Smooth muscle cell (in vitro differentiated cells): ENCODE data around the gene IL11. TPM values are rescaled to one million over a fixed set of nuclear protein-coding genes. Genes with fewer than 3 reads are reported as not detected.
"Not testable (repeated sequence)": the region's sequence is repeated elsewhere in the genome, so short reads cannot be mapped to it uniquely, and the experiment has no call there.

Experiments
- DNase-seq: peaks from one replicate; lab custom pipeline; 2025; ENCODE audit not compliant: unreplicated experiment; lab: John Stamatoyannopoulos, UW
- H2AFZ ChIP-seq: fragments of 200-600 bp; sonication (generic); 2 replicates; pipeline ENCODE4 v1.6.0; 2016; ENCODE audit warnings: antibody characterized with exemption, low read depth, mild to moderate bottlenecking
- H3F3A ChIP-seq: fragments of 200-600 bp; sonication (generic); 2 replicates; pipeline ENCODE4 v1.6.0; 2017; ENCODE audit warnings: antibody characterized with exemption, low read depth
- H3K27ac ChIP-seq: fragments of 200-600 bp; sonication (generic); 2 replicates; pipeline ENCODE4 v1.5.1; 2016; ENCODE audit warnings: low read depth, mild to moderate bottlenecking
- H3K27me3 ChIP-seq: fragments of 200-600 bp; sonication (generic); 2 replicates; pipeline ENCODE4 v1.6.1; 2016; ENCODE audit warnings: low read depth, mild to moderate bottlenecking
- H3K36me3 ChIP-seq: fragments of 200-600 bp; sonication (generic); 2 replicates; pipeline ENCODE4 v1.5.1; 2016; ENCODE audit warnings: low read depth
- H3K4me1 ChIP-seq: fragments of 200-600 bp; sonication (generic); 2 replicates; pipeline ENCODE4 v1.5.1; 2016; ENCODE audit warnings: low read depth
- H3K4me2 ChIP-seq: fragments of 200-600 bp; sonication (generic); 2 replicates; pipeline ENCODE4 v1.6.0; 2016; ENCODE audit warnings: mild to moderate bottlenecking
- H3K4me3 ChIP-seq: fragments of 200-600 bp; sonication (generic); 2 replicates; pipeline ENCODE4 v1.5.1; 2016; ENCODE audit warnings: mild to moderate bottlenecking
- H3K79me2 ChIP-seq: fragments of 200-600 bp; sonication (generic); 2 replicates; pipeline ENCODE4 v1.6.0; 2016; ENCODE audit warnings: low read depth, mild to moderate bottlenecking
- H3K9ac ChIP-seq: fragments of 200-600 bp; sonication (generic); 2 replicates; pipeline ENCODE4 v1.6.0; 2016; ENCODE audit warnings: low read depth
- H3K9me3 ChIP-seq: fragments of 200-600 bp; sonication (generic); replicated peaks from 2 replicates; pipeline ENCODE4 v1.5.1; 2016; ENCODE audit warnings: low read depth
- H4K20me1 ChIP-seq: fragments of 200-600 bp; sonication (generic); 2 replicates; pipeline ENCODE4 v1.6.0; 2016; ENCODE audit warnings: low read depth
- CTCF ChIP-seq: fragments of 200-600 bp; sonication (generic); IDR thresholded peaks from 2 replicates; pipeline ENCODE4 v1.5.1; 2017; ENCODE audit warnings: borderline replicate concordance, mild to moderate bottlenecking, antibody characterized with exemption; ENCODE audit not compliant: insufficient read depth, poor library complexity, severe bottlenecking
- WGBS: methylation state at CpG from one replicate; pipeline ENCODE4 v1.1.7; 2016; ENCODE audit warnings: low lambda C conversion rate; 5-methylcytosine and 5-hydroxymethylcytosine counted together
- polyA plus RNA-seq: library from polyadenylated mRNA; unstranded; fragments of >200 nt; fragmentation: Nextera tagmentation; extraction: Ambion mirVana; gene quantifications from 2 replicates; pipeline ENCODE4 v1.2.1, GENCODE V29; 2016
- total RNA-seq: library from RNA; depleted of rRNA; stranded (reverse); fragments of >200 nt; gene quantifications from 2 replicates; pipeline ENCODE4 v1.2.3, GENCODE V29; 2014

Gene IL11
- total and polyA plus RNA-seq, 2 experiments from 2014 or later, result 40.1 to 66.4 TPM

- WGBS, result 85% methylated on average over 14 of the region's 14 CpGs
- Histone ChIP-seq H3K9ac (peak overlapping the region; percentile 92), H2AFZ (no peak overlapping the region), H3F3A (peaks cover 14% of the 10 kb centered on the region), H4K20me1 (peaks cover 53% of the 10 kb centered on the region), H3K4me3 (peak overlapping the region; percentile 78), H3K79me2 (peaks cover 37% of the 10 kb centered on the region), H3K27me3 (no peaks in the 10 kb centered on the region), H3K27ac (no peak overlapping the region), H3K4me2 (peak overlapping the region; percentile 96), H3K36me3 (no peaks in the 10 kb centered on the region), H3K4me1 (peaks cover 14% of the 10 kb centered on the region), H3K9me3 (no peaks in the 10 kb centered on the region)
- TF ChIP-seq CTCF, result no peak
- no peak for DNase-seq
Observed at GRCh38 chr19:55406091-55406825, 36.0 kb upstream of the IL11 start.

GRCh38 chr19:55405638-55406037 lies 35.4 kb upstream of the IL11 start:
- Histone ChIP-seq H3K4me3 (no peak overlapping the region), H3K27me3 (no peaks in the 10 kb centered on the region), H3K27ac (no peak overlapping the region), H2AFZ (no peak overlapping the region), H3K9ac (no peak overlapping the region), H3K79me2 (peaks cover 37% of the 10 kb centered on the region), H3K4me1 (peaks cover 14% of the 10 kb centered on the region), H3K36me3 (no peaks in the 10 kb centered on the region), H4K20me1 (peaks cover 57% of the 10 kb centered on the region), H3K4me2 (peak overlapping the region; percentile 96), H3F3A (peaks cover 18% of the 10 kb centered on the region), H3K9me3 (no peaks in the 10 kb centered on the region)
- no peak for TF ChIP-seq CTCF
- DNase-seq, result no peak
- 87% methylated on average over 5 of the region's 5 CpGs for WGBS

- Histone ChIP-seq H3K27me3 (no peaks in the 10 kb centered on the region), H3K27ac (no peak overlapping the region), H3K79me2 (peaks cover 37% of the 10 kb centered on the region), H3K9me3 (no peaks in the 10 kb centered on the region), H2AFZ (no peak overlapping the region), H3K4me3 (no peak overlapping the region), H3K9ac (no peak overlapping the region), H4K20me1 (peaks cover 79% of the 10 kb centered on the region), H3F3A (peaks cover 22% of the 10 kb centered on the region), H3K4me1 (peaks cover 14% of the 10 kb centered on the region), H3K4me2 (no peak overlapping the region), H3K36me3 (no peaks in the 10 kb centered on the region)
- no peak for TF ChIP-seq CTCF
- WGBS, result 100% methylated on average over 2 of the region's 2 CpGs
- no peak for DNase-seq
Observed at GRCh38 chr19:55402509-55402908, 32.2 kb upstream of the IL11 start.

- H3F3A ChIP-seq, result peaks cover 22% of the 10 kb centered on the region
- not testable (repeated sequence) for H3K27ac ChIP-seq, H3K9ac ChIP-seq, H3K9me3 ChIP-seq, H3K4me2 ChIP-seq, H2AFZ ChIP-seq, DNase-seq, H3K27me3 ChIP-seq, H3K4me3 ChIP-seq, H3K36me3 ChIP-seq, H3K4me1 ChIP-seq
- H4K20me1 ChIP-seq, result peaks cover 70% of the 10 kb centered on the region
- WGBS, result 93% methylated on average over 18 of the region's 28 CpGs
- H3K79me2 ChIP-seq, result peaks cover 27% of the 10 kb centered on the region
Observed at GRCh38 chr19:55401390-55401789, 31.1 kb upstream of the IL11 start.
